HepG2 (cell line): ENCODE results near the gene RFFL. TPM values are rescaled to one million over a fixed set of nuclear protein-coding genes. Genes with fewer than 3 reads are reported as not detected.

Source experiments
- BORCS8-MEF2B ChIP-seq: sonication (generic); formaldehyde crosslinking; IDR thresholded peaks from 2 replicates; pipeline ENCODE4 v1.8.0; 2022; ENCODE audit warnings: mild to moderate bottlenecking, missing genetic modification reagents
- CBFB ChIP-seq: sonication (generic); formaldehyde crosslinking; IDR thresholded peaks from 2 replicates; pipeline ENCODE4 v1.4.0; 2020; ENCODE audit warnings: missing genetic modification reagents
- CREBL2 ChIP-seq: sonication (generic); formaldehyde crosslinking; IDR thresholded peaks from 2 replicates; pipeline ENCODE4 v1.8.1; 2023; ENCODE audit warnings: missing genetic modification reagents, mild to moderate bottlenecking, borderline replicate concordance
- FOXA1 ChIP-seq, 2 experiments: fragments of 450-650 bp in 1 of 2; sonication (generic) in 1 of 2; formaldehyde crosslinking in 1 of 2; IDR thresholded peaks; 2 replicates each; pipeline versions ENCODE4 v1.4.0 to v1.6.1; 2016 to 2020; ENCODE audit warnings: missing genetic modification reagents in 1 of 2
- GABPB1 ChIP-seq: IDR thresholded peaks from 2 replicates; pipeline ENCODE4 v1.6.1; 2016; ENCODE audit warnings: mild to moderate bottlenecking, missing genetic modification reagents, moderate library complexity, missing compliant biosample characterization
- GTF3A ChIP-seq: sonication (generic); formaldehyde crosslinking; conservative IDR thresholded peaks from 2 replicates; pipeline ENCODE4 v1.4.0; 2020; ENCODE audit warnings: mild to moderate bottlenecking, missing genetic modification reagents
- HNF4A ChIP-seq: sonication (generic); formaldehyde crosslinking; IDR thresholded peaks from 2 replicates; pipeline ENCODE4 v1.4.0; 2020; ENCODE audit warnings: missing genetic modification reagents
- HNRNPK ChIP-seq: fragments of 200-400 bp; formaldehyde crosslinking; IDR thresholded peaks from 2 replicates; pipeline ENCODE4 v1.6.1; 2018; ENCODE audit warnings: low read length, low read depth, moderate library complexity, mild to moderate bottlenecking; ENCODE audit not compliant: poor library complexity, severe bottlenecking
- KDM2A ChIP-seq: sonication (generic); formaldehyde crosslinking; IDR thresholded peaks from 2 replicates; pipeline ENCODE4 v1.4.0; 2020; ENCODE audit warnings: low read depth, missing genetic modification reagents, borderline replicate concordance
- KLF15 ChIP-seq: sonication (generic); formaldehyde crosslinking; IDR thresholded peaks from 2 replicates; pipeline ENCODE4 v1.8.1; 2023; ENCODE audit warnings: borderline replicate concordance, mild to moderate bottlenecking, inconsistent platforms, missing genetic modification reagents, mixed read lengths
- MEF2D ChIP-seq: sonication (generic); formaldehyde crosslinking; IDR thresholded peaks from 2 replicates; pipeline ENCODE4 v1.5.1; 2020; ENCODE audit warnings: mild to moderate bottlenecking, missing genetic modification reagents
- MTF1 ChIP-seq: sonication (generic); formaldehyde crosslinking; IDR thresholded peaks from 2 replicates; pipeline ENCODE4 v1.5.0; 2020; ENCODE audit warnings: missing genetic modification reagents
- NFE2L2 ChIP-seq: fragments of 150-350 bp; IDR thresholded peaks from 2 replicates; pipeline ENCODE4 v1.6.1; 2014; ENCODE audit warnings: low read length
- PHF20 ChIP-seq: sonication (generic); formaldehyde crosslinking; IDR thresholded peaks from 2 replicates; pipeline ENCODE4 v1.5.0; 2020; ENCODE audit warnings: mild to moderate bottlenecking, missing genetic modification reagents
- RXRA ChIP-seq: sonication (generic); formaldehyde crosslinking; IDR thresholded peaks from 2 replicates; pipeline ENCODE4 v1.5.1; 2020; ENCODE audit warnings: missing genetic modification reagents
- TFDP1 ChIP-seq: IDR thresholded peaks from 2 replicates; pipeline ENCODE4 v1.6.1; 2016; ENCODE audit warnings: missing compliant biosample characterization, missing genetic modification reagents, borderline replicate concordance
- TFE3 ChIP-seq: IDR thresholded peaks from 2 replicates; pipeline ENCODE4 v1.6.1; 2016
- WIZ ChIP-seq: sonication (generic); formaldehyde crosslinking; IDR thresholded peaks from 2 replicates; pipeline ENCODE4 v1.5.1; 2020; ENCODE audit warnings: mild to moderate bottlenecking, missing genetic modification reagents
- ZBED4 ChIP-seq: sonication (generic); formaldehyde crosslinking; IDR thresholded peaks from 2 replicates; pipeline ENCODE4 v1.4.0; 2020; ENCODE audit warnings: missing genetic modification reagents, borderline replicate concordance
- ZBTB3 ChIP-seq: sonication (generic); formaldehyde crosslinking; IDR thresholded peaks from 2 replicates; pipeline ENCODE4 v1.4.0; 2020; ENCODE audit warnings: low read depth, mild to moderate bottlenecking, moderate library complexity, missing genetic modification reagents, borderline replicate concordance
- ZEB1 ChIP-seq: IDR thresholded peaks from 2 replicates; pipeline ENCODE4 v1.6.1; 2012; ENCODE audit warnings: mild to moderate bottlenecking, low read depth, inconsistent platforms; ENCODE audit not compliant: insufficient replicate concordance
- ZNF430 ChIP-seq: sonication (generic); formaldehyde crosslinking; IDR thresholded peaks from 2 replicates; pipeline ENCODE4 v1.9.0; 2021; ENCODE audit warnings: mild to moderate bottlenecking, missing genetic modification reagents
- ZNF883 ChIP-seq: sonication (generic); formaldehyde crosslinking; IDR thresholded peaks from 2 replicates; pipeline ENCODE4 v1.5.1; 2020; ENCODE audit warnings: mild to moderate bottlenecking, missing genetic modification reagents; ENCODE audit errors: not compliant biosample characterization
- polyA plus RNA-seq, 8 experiments: library from polyadenylated mRNA; depleted of rRNA in 3 of 8; stranded (reverse) in 7 of 8; unstranded in 1 of 8; fragments of >200 nt; fragmentation: Illumina TruSeq in 4 of 8; extraction: Trizol in 4 of 8; gene quantifications; 2 replicates each; pipeline versions ENCODE4 v1.2.1 to v1.2.3, GENCODE V29; 2011 to 2016; ENCODE audit warnings: low read depth in 4 of 8, missing spikeins in 1 of 8, mixed read lengths in 1 of 8; ENCODE audit not compliant: insufficient read depth in 1 of 8
- total RNA-seq, 5 experiments: library from RNA; depleted of rRNA; stranded (reverse); fragments of >200 nt; fragmentation: Illumina TruSeq; extraction: Trizol; gene quantifications; 2 replicates each; pipeline ENCODE4 v1.2.3, GENCODE V29; 2016; ENCODE audit warnings: low read depth in 1 of 5

RFFL gene
- total and polyA plus RNA-seq, 2 of the 13 experiments (the other 11 are each of a cell fraction or from before 2014, with no cell fraction given), result 24.3 to 48.6 TPM

- TF ChIP-seq FOXA1 (IDR thresholded peaks at IDR 0.05), result no peak
- TF ChIP-seq FOXA1 (CRISPR knock-in tag; IDR thresholded peaks at IDR 0.05), result peak; percentile 92
- peak; percentile 61; the same call in 1 of the 2 replicates for TF ChIP-seq CBFB (CRISPR knock-in tag)
- TF ChIP-seq ZNF430, result peak; percentile 50; the same call in 1 of the 2 replicates
- peak; percentile 83; the same call in 1 of the 2 replicates for TF ChIP-seq RXRA (CRISPR knock-in tag)
- TF ChIP-seq ZBTB3 (CRISPR knock-in tag), result no peak
- no peak for TF ChIP-seq CREBL2 (CRISPR knock-in tag)
- no peak for TF ChIP-seq HNRNPK
- TF ChIP-seq WIZ (CRISPR knock-in tag), result no peak
- peak; percentile 93 for TF ChIP-seq NFE2L2
- no peak for TF ChIP-seq MTF1 (CRISPR knock-in tag)
- TF ChIP-seq ZEB1, result peak; percentile 55
- 0 out of 2 replicates have a peak, but pooled peaks have one; percentile 27 for TF ChIP-seq MEF2D
- TF ChIP-seq BORCS8-MEF2B (CRISPR knock-in tag), result peak; percentile 52; the same call in 1 of the 2 replicates
- peak; percentile 57; the same call in 1 of the 2 replicates for TF ChIP-seq KLF15 (CRISPR knock-in tag)
- peak; percentile 39; the same call in 1 of the 2 replicates for TF ChIP-seq TFDP1 (CRISPR knock-in tag)
- peak; percentile 40; the same call in 1 of the 2 replicates for TF ChIP-seq TFE3
- TF ChIP-seq KDM2A, result peak; percentile 65; the same call in 1 of the 2 replicates
- no peak for TF ChIP-seq ZNF883
- TF ChIP-seq PHF20, result 0 out of 2 replicates have a peak, but pooled peaks have one; percentile 30
- TF ChIP-seq ZBED4 (CRISPR knock-in tag), result peak; percentile 42; the same call in 1 of the 2 replicates
- peak; percentile 76 for TF ChIP-seq HNF4A
- no peak; the same call in 1 of the 2 replicates for TF ChIP-seq GABPB1 (CRISPR knock-in tag)
- TF ChIP-seq GTF3A (CRISPR knock-in tag), result no peak
Observed at GRCh38 chr17:35063514-35064223, at the start of gene RFFL (continued).
